ENCODE measurements around the gene RMDN3.

RMDN3 gene

GRCh38 chr15:40693904-40694687 is 61.0 kb downstream of the RMDN3 start:
- DNase-seq (ENCODE audit: low read depth), result no peak

- no peak for DNase-seq (ENCODE audit: low read depth)
These were observed 63.3 kb downstream of the RMDN3 start for GRCh38 chr15:40691737-40692136.

GRCh38 chr15:40688932-40689799 is 65.9 kb downstream of the RMDN3 start:
- DNase-seq (ENCODE audit: low read depth), result no peak

Measured in CMK (cell line).